Anterior cingulate cortex (tissue), 58 donors: ENCODE data around the gene PLET1.
"Not testable (repeated sequence)": the region's sequence is repeated elsewhere in the genome, so short reads cannot be mapped to it uniquely, and the experiment has no call there.

Source experiments
- DNase-seq, 58 donors: peaks; one replicate each; lab custom pipeline; 2025; lab: John Stamatoyannopoulos, UW

PLET1 gene

GRCh38 chr11:112216561-112217105 is 44.0 kb downstream of the PLET1 start:
- DNase-seq = no peak

- DNase-seq = no peak
Observed at GRCh38 chr11:112215621-112216020, 45.0 kb downstream of the PLET1 start.

GRCh38 chr11:112213753-112214152 is 46.9 kb downstream of the PLET1 start:
- DNase-seq = no peak

GRCh38 chr11:112212710-112213109 is 48.0 kb downstream of the PLET1 start:
- no peak for DNase-seq

- no peak for DNase-seq
Observed at GRCh38 chr11:112212290-112212689, 48.4 kb downstream of the PLET1 start.

- no peak for DNase-seq
Observed at GRCh38 chr11:112211536-112211935, 49.1 kb downstream of the PLET1 start.

- no peak for DNase-seq
Observed at GRCh38 chr11:112210890-112211289, 49.8 kb downstream of the PLET1 start.

GRCh38 chr11:112206071-112206470 is 54.6 kb downstream of the PLET1 start:
- DNase-seq = no peak

GRCh38 chr11:112200252-112200651 is 60.4 kb downstream of the PLET1 start:
- no peak for DNase-seq

GRCh38 chr11:112199101-112199500 is 61.6 kb downstream of the PLET1 start:
- DNase-seq = not testable (repeated sequence)
